ENCODE data around the gene BCAS3.

DNA sequence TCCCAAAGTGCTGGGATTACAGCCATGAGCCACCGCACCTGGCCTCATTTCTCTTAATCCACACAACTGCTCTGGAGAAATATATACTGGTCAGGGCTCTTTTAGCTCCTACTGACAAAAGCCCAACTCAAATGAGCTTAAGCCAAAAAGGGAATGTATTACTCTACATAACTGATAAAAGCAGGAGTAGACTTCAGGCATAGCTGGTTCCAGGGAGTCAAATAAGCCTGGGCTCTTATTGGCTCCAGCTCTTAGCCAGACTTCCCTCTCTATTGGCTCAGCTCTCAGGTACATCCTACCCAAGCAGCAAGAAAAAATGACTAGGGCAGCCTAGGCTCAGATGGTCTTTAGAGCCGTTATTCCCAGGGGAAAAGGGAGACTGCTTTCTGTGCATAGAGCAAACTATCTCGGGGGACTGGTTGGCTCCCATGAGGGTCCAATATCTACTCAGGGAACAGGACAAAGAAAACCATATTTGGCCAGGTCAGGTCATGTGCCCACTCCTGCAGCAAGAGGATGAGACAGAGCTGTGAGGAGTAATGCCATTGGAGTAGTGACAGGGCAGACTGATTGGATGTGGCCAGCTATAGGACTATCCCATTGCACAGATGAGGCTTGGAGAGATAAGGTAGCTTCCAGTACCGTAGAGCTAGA is 743.2 kb downstream of the BCAS3 start:
- TF ChIP-seq YY1 (IDR thresholded peaks at IDR 0.05; ENCODE audit: low read depth) = no peak
- TF ChIP-seq CEBPB (IDR thresholded peaks at IDR 0.05) = no peak
- no peak for TF ChIP-seq EP300 (IDR thresholded peaks at IDR 0.05; ENCODE audit: borderline replicate concordance)
- no peak for TF ChIP-seq FOXM1 (IDR thresholded peaks at IDR 0.05; ENCODE audit: borderline replicate concordance, low read depth)
- TF ChIP-seq, protein P1, sequence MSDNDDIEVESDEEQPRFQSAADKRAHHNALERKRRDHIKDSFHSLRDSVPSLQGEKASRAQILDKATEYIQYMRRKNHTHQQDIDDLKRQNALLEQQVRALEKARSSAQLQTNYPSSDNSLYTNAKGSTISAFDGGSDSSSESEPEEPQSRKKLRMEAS (IDR thresholded peaks at IDR 0.05) = no peak

Data from Ishikawa (cell line).